ENCODE data around the gene BNIP1.
A peak's percentile ranks its signal among the peaks of the same experiment; 100 is the strongest.
"Not testable (repeated sequence)": the region's sequence is repeated elsewhere in the genome, so short reads cannot be mapped to it uniquely, and the experiment has no call there.

The BNIP1 gene, protein sequence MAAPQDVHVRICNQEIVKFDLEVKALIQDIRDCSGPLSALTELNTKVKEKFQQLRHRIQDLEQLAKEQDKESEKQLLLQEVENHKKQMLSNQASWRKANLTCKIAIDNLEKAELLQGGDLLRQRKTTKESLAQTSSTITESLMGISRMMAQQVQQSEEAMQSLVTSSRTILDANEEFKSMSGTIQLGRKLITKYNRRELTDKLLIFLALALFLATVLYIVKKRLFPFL

DNA sequence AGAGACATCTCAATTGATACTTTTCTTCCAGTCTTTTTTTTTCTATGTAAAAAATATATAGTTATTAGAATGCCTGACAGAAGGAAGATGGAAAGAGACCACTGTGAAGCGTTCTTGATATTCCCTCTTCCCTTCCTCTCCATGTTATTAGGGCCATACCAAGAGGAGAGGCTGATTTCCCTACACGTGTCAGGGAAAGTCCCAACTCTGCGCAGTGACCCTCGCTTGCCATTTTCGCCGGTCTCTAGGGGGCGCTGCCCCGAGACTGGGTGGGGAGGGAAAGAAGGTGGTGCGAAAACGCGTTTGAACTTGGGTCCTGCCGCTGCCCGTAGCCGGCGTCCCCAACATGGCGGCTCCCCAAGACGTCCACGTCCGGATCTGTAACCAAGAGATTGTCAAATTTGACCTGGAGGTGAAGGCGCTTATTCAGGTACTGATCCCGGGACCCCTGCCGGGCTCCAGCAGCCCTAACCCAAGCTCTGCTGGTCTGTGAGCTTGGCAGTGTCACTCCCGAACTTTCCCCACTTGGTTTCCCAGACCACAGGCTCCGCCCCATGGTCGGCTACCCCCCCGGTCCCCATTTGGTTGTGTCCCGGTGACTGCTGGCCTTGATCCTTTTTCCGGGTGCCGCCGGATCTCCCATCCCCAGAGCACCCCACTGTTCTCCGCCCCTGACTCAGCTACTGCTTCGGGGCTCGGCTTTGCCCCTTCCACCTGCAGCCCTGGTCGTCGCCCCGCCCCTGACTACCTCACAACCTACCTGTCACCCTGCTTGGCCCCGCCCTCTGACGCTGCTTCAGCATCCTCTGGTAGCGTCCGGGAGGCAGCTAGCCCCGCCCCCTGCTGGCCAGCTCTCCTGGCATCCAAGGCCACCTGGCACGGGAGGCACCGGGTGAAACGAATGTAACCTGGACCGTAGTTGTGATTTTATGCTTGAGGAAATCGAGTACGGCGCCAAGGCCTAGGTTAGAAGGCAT, at the start of gene BNIP1:
TSS of gene BNIP1 (plus strand) at position 332 of the 977 bp plus-strand sequence. CDS start at position 347, 15 bp downstream.
- peak; percentile 97 for DNase-seq

DNA sequence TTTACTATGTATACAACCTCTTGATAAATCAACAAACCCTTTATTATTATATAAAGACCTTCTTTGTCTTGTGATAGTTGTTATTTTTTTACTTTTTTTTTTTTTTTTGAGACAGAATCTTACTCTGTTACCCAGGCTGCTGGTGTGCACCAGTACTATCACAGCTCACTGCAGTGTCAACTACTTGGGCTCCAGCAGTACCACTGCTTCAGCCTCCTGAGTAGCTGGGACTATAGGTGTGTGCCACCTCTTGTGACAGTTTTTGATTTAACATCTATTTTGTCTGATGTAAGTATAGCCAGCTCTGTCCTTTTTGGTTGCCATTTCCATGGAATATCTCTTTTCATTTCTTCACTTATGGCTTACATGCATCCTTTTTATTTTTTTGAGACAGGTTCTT, 45.5 kb upstream of the BNIP1 start:
- DNase-seq = no peak

DNA sequence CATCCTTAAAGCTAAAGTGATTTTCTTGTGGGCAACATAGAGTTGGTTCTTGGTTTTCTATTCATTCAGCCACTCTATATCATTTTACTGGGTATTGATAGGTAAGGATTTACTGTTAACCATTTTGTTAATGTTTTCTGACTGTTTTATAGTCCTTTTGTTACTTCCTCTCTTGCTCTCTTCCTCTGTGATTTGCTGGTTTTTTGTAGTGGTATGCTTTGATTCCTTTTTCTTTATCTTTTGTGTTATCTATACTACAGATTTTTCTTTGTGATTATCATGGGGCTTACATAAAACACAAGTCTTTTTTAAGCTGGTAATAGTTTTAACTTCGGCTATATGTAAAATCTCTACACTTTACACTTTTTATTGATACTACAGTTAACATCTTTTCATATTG, 44.9 kb upstream of the BNIP1 start:
- no peak for DNase-seq

DNA sequence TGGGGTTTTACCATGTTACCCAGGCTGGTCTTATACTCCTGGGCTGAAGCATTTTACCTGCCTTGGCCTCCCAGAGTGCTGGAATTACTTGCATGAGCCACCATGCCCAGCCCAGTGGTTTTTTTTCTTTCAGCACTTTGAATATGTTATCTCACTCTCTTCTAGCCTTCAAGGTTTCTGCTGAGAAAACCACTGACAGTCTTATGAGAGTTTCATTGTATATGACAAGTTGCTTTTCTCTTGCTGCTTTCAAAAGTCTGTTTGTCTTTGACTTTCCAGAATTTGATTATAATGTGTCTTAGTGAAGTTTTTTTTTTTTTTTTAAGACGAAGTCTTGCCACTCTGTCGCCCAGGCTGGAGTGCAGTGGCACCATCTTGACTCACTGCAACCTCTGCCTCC, 43.1 kb upstream of the BNIP1 start:
- no peak for DNase-seq

DNA sequence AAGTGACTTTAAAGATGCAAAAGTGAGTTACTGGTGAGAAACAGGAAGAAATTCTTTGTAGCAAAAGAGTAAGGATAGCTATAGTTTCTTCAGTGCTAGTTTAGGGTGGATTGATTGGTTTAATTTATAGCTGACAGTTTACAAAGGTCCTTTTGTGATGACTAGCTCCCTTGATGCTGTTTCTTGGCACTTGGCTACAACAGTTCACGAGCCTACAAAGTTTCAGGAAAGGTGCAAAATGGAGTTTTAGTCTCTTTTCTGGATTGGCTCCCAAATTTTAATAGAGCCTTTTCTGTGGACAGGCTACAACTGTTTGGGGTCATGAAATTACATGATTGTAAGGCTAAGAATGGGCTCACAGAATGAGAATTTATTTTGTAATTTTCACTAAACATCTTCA, 40.9 kb upstream of the BNIP1 start:
- no peak for DNase-seq

DNA sequence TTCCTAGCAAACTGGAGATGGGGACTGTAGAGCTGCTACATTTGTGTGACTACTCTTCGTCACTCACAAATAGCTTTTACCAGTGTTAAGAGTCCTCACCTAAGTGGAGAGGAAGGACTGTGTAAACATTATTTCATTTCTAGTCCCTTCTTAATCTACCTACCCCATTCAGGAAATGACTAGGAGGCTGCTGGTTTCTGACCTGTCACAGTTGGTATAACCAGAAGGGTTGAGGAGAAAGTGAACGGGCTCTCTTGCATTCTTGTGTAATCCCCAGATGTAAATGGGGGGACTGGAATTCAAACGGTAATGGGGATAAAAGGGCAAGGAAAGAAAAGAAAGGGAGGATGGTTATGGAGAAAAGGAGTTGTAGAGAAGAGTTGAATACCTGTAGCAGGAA, 35.4 kb upstream of the BNIP1 start:
- no peak for DNase-seq

DNA sequence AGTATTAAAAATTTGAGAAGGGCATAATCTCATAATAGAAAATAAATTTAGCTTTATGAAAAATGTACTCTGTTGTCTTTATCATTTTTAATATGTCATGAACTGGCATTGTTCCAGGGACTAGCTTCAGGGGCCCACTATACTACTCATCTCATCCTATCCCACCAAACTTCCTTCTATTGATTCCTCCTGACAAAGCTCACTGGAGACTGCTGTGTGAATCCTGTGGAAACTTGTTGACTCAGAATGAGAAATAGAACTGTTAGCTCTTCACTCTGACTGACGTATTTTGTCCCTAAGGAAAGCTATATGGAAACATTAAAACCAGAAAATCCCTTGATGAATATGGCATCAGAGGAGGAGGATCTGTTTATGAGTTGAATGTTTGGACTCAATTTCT, 29.8 kb upstream of the BNIP1 start:
- no peak for DNase-seq

DNA sequence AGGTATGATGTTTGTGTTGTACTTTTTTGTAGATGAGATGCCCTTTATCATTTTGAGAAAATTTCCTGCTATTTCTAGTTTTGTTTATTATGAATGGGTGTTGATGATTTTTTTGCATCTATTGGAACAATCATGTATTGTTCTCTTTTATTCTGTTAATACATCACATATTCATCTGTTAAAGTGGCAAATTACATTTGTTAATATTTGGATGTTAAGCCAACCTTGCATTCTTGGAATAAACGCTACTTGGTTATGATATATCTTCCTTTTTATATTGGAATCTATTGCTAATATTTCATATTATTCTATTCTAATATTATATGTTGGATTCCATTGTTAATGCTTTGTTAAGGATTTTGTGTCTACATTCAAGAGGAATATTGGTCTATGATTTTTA, 24.6 kb upstream of the BNIP1 start:
- no peak for DNase-seq

DNA sequence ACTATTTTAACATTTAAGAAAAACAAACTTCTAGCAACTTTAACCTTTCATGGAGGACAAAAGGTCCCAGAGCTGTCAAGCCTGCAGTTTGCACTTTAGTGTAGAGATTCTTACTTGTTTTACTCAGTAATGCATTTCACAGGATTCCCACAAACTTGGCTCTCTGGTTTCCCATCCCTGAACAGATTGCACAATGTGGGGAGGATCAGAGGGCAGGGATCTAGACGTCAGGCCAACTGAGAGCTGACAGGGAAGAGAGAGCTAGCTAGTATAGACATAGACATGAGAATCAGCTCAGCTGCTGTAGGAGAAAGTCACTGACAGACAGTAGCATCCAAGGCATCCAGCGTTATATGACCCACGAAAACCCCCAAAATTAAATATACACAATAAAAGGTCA, 20.9 kb upstream of the BNIP1 start:
- no peak for DNase-seq

DNA sequence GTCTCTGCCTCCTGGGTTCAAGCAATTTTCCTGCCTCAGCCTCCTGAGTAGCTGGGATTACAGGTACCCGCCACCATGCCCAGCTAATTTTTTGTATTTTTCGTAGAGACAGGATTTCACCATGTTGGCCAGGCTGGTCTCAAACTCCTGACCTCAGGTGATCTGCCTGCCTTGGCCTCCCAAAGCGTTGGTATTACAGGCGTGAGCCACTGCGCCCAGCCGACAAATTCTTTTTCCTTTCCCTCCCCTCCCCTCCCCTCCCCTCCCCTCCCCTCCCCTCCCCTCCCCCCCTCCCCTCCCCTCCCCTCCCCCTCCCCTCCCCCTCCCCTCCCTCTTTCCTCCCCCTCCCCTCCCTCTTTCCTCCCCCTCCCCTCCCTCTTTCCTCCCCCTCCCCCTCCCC, 12.2 kb upstream of the BNIP1 start:
- DNase-seq = not testable (repeated sequence)

DNA sequence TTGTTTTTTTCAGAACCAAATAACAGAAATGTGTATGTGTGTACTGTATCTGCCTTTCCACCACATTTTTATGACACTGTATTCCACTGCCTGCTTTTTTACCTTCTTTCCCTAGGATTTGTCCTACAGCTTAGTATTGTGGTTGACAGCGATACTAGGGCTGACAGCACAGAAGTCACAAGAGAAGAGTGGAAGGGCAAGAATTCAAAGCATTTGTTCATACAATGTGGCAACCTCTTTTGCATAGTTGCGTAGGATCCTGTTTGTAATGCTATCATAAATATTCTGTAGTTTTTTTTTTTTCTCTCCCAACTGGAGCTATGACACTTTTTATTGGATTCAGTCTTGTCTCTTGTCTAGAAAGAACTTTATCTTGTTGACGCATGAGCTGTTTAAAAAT, 5.6 kb upstream of the BNIP1 start:
- no peak for DNase-seq

DNA sequence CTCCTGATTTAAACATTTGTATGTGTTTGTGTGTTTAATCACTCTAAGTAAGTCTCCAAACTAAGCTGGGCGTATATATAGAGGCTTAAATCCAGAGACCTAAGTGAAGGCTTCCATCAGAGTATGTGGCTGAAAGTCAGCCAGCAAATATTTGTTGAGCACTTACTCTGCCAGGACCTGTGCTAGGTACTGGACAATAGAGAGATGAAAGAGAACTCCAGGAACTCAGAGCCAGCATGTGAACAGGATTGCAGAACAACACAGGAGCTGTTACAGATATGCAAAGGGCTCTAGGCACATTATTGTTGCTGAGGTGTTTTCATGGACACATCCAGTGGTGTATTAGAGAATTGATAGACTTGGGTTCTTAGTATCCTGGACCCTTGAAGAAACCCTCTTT, 4.7 kb upstream of the BNIP1 start:
- no peak for DNase-seq

DNA sequence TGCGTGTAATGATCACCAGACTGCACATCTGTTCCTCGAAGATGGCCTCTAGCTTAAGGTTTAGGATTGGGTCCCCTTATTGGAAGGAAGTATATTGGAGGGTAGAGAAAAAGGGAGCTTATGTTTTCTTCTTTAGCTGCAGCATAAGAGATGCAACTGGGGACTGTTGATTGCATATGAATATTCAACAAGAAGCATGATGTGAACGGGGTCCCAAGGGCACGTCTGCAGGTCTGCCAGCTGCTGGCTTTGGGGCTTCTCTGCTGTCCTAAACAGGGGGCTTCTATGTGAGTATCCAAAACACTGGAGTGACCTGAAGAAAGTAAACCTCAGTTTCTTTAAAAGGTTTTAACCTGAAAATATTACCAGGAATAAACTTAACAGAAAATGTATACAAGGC, 3.6 kb upstream of the BNIP1 start:
- DNase-seq = no peak

DNA sequence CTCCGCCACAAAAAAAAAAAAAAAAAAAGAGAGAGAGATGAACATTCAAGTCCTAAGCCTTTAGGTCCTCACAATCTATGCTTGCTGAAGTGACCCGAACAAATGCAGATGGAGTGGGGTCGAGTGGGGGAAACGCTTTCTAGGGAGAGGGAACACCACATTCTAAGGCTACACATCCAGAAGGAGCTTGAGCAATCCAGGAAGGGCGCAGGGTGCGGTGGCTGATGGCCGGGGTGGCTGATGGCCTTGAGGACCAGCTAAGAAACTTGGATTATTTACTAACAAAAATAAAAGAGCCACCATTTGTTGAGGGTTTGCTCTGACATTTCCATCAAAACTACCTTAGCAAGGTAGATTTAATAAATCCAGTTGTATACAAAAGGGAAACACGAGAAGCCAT, 764 bp upstream of the BNIP1 start:
- no peak for DNase-seq

DNA sequence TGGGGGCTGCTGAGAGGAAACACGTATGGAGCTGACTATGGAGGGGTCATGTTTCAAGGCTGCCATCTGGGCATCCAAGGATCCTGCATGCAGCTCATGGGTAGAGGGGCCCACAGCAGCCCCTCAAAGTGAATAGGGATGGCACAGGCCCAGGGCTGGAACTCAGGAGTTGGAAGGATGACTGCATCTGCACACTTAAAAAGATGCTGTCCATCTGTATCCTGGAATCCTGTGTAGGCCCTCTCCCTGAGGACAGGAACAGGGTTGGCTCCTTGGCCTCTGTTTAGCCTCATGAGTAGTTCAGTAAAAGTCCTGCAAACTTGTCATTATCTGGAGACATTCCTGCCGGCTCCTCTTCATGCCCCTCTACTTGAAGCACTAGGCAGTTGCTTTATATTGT, 4.0 kb downstream of the BNIP1 start:
- DNase-seq = no peak

DNA sequence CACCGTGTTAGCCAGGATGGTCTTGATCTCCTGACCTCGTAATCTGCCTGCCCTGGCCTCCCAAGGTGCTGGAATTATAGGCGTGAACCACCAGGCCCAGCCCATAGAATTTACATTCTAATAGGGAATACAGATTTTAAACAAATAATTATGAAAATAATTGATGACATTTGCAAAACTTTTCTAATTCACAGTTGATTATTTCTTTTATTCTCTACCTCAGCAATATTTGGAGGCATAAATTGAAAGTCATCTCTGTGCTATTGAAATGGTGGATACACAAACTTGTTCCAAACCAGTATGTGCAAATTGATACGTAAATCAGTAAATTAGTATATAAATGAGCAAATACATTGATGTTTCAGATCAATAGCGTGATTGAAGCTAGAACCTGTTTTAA, 8.2 kb downstream of the BNIP1 start:
- DNase-seq = no peak

DNA sequence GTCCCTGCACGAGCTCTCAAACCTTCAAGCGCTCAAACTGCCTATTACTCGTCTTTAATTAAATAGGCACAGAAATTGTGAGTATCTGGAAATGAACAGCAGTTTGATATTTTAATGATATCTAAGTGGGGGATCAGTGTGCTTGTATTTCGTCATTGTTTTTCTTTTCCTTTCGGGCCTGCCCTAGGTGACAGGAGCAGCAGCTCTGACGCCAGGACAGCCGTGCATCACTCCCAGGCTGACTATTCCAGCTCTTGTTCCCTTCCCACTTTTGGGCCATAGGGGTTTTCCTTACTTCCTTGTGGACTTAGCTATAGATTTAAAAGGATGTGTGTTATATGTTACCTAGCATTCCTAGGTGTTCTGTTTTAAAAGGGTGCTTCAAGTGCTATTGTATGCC, 9.5 kb downstream of the BNIP1 start:
- no peak for DNase-seq

DNA sequence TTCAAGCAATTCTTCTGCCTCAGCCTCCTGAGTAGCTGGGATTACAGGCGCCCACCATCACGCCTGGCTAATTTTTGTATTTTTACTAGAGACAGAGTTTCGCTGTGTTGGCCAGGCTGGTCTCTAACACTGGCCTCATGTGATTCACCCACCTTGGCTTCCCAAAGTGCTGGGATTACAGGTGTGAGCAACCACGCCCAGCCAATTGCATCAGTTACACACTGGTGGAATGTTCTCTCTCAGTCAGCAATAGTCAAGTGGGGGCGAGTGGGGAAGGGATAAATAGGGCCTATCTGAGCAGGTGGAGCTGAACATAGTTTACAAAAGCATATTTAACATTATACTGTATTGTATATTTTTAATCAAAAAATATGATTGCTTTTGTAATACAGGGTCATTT, 10.3 kb downstream of the BNIP1 start:
- DNase-seq = not testable (repeated sequence)

DNA sequence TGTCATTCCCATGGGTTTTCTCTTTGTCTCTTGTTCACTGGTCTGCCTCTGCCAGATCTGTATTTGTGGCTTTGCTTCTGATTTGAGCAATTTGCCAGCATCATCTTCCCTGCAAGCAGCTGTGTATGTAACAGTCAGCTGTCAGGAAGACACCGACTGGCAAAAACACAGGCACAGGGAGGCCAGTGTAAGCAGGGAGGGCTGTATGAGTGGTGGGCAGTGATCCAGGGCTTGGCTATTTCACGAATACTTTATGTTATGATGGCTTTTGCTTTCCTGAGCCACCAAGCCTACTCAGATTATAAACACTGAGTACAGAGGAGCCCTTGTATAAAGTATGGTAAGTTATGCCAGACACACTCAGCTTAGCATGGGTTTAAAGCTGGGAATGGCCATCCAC, 11.6 kb downstream of the BNIP1 start:
- no peak for DNase-seq

DNA sequence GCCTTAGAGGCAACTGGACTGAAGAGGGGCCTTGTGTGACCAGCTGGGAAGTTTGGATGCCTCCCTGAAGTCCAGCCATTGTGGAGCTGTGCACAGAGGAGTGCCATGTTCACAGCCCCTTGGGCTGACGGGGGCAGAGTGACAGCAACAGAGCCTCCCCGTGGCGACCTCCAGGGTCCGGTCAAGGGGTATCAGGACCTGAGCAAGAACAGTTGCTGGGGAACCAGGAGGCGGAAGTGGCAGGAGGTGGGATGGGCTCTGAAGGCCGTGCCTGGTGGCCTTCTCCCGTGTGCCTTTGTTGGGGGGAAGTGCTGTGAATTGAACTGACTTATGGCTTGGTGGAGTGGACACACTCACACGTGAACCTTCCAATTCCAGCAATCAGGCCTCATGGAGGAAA, 14.0 kb downstream of the BNIP1 start:
- no peak for DNase-seq

DNA sequence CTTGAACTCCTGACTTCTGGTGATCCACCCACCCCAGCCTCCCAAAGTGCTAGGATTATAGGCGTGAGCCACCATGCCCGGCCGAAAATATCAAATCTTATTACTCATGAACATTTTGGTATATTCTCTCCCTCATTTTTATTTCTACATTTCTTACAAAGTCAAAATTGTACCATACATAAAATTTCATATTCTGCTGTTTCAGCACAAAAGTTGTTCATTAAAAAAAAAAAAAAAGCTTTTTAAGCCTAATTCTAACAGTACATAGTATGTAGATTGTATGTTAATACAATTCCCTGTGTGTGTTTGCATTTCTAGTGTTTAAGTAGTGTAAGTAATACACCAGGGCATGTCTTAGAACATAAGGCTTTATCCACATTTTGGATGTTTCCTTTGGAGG, 14.9 kb downstream of the BNIP1 start:
- DNase-seq = no peak

DNA sequence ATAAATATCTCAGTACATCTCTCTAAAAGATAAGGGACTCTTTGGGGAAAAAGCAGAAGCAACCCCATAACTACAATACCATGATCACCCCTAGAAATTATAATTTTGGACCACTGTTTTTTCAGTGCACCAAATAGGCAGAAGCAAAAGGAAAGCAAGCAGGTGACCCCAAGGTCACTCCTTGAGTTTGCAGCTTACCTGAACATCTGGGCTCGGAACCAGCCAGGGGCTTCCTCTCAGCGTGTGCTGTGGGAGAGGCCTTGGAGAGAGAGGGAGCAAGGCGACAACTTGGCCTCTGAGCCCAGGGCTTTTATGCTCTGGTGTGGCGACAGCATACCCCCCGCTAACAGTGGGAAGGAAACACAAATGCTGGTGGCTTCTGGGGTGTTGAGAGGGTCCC, 16.8 kb downstream of the BNIP1 start:
- DNase-seq = no peak

DNA sequence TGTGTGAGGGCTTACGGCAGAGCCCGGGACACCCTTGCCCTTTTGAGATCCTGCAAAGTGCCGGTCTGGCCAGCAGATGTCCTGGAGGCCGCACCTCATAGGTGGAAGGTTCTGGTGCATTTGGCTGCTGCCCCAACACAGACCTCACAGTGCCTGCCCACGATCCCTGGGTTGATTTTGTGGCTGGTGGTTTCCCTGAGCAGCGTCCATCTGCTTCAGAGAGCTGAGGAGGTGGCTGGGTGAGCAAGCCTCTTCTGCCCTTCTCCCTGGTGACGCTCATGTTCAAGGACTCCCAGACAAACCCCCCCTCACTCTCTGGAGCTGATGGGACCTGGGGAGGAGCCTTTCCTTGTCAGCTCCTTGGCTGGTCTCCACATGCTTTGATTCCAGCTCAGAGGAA, 18.9 kb downstream of the BNIP1 start:
- DNase-seq = no peak

DNA sequence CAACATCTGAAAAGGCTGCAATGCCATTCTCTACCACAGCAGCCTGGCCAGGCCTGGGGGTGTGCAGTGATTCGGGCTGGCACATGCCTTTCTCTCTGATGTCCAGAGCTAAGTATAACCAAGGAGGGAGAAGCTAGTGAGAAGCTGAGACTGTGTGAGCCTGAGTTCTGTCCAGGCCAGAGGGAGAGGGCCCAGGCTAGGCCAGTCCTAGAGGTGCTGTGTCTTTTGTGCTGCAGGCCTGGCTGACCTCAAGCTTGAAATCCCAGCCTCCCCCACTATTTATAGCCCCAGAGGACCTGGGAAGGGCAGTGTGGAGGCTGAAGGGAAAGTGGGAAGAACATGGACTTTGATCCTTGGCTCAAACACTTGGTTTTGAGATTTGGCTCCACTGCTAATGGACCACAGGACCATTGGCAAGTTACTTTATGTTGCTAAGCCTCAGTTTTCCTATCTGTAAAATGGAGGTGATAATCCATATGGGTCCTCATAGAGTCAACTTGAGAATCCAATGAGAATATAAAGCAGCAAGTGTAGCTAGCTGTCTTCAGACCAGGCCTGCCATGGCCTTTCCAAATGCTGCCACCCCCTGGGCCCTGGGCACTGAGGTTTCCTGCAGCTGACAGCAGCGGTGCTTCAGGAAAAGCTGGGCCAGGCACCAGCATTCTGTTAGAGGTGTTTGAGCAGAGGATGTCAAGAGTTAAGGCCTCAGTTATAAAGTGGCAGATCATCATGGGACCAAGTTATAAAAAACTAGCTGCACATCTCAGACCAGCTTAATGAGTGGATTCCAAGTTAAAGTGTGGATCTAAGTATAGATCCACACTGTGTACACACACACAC, 21.1 kb downstream of the BNIP1 start:
- DNase-seq = no peak

Data from activated T-cell treated with anti-CD3 and anti-CD28 coated beads for 4 hours (primary cell).